ENCODE data around the gene USP37. TPM values are rescaled to one million over a fixed set of nuclear protein-coding genes. Genes with fewer than 3 reads are reported as not detected.

USP37 gene
- total RNA-seq, 1 experiment from 2014 or later = 11.5 TPM

DNA sequence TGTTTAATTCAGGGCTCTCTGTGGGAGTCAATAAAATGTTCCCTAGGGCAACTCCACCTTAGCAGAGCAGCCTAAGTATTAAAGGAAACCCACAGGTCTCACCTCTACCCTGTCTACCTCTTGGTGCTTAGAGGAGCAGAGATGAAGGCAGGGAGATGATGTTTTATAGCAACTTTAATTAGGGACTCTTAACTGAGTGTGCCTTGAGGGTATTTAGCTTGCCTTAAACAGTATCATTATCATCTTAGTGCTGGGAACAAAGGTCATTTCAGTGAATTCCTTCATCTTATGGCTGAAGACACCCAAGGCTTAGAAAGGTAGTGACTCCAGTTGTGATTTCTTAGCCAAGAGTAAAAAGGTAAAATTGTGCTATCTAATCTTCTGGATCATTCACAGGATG lies 122.5 kb downstream of the USP37 start:
- DNase-seq (ENCODE audit: low read depth) = no peak
- in situ Hi-C loops (cut with HindIII; ENCODE audit: low pct_unique_long_range_greater_than_20kb, low sequenced_read_pairs) = no loop called here

DNA sequence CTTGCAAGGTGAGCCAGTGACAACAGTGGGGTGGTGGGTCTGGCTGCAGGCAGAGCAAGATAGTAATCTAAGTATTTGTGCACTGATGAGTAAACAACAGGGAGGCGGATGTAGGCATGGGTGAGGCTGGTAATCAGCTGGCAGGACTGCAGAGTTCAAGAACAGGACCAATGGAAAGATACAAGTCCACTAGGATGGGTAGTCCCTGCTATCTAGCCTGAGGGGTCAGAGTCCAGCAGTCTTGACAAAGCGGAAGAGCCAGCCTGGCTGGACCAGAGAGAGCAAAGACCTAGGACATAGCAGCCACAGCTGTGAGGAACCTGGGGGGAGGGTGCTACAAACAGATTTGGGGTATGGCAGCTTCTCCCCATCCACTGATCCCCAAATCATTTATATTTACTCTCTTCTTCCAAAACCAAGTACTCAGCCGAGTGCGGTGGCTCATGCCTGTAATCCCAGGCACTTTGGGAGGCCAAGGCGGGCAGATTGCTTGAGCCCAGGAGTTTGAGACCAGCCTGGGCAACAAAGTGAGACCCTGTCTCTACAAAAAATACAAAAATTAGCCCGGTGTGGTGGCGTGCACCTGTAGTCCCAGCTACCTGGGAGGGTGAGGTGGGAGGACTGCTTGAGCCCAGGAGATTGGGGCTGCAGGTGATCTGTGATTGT lies 123.3 kb downstream of the USP37 start:
- DNase-seq (ENCODE audit: low read depth) = no peak
- in situ Hi-C loops (cut with HindIII; ENCODE audit: low pct_unique_long_range_greater_than_20kb, low sequenced_read_pairs) = no loop called here

DNA sequence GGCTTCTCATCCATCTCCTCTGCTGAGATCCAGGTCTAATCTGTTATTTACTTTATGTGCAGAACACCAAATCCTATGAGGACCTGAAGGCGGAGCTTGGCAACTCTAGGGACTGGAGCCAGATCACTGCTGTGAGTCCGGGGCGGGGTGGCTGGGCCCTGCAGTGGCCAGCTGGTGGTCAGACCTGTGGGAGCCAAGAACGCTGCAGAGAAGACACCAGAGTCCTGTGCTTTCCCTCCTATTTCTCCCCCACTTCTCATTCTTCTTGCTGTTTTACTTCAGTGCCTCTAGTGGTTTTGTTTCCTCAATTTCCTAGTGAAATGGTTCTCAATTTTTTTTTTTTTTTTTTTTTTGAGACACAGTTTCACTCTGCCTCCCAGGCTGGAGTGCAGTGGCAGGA lies 129.6 kb downstream of the USP37 start:
- no peak for DNase-seq (ENCODE audit: low read depth)

DNA sequence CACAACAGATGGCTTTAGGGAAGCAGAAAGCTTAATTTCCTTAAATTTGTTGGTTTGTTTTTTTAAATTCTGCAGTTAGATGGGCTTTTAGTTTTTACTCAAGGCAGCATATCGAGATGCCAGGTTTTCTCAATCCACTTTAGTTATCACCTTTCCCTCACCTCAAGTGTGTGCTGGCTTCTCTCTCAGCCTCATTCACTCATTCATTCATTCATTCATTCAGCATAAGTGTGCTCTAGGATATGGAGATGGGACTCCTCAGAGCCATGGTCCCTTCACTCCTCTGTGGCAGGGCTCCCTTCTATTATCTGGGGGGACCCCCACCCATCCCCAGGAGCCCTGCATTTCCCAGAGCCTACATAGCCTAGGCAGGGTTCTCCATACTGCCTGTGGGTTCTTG lies 130.2 kb downstream of the USP37 start:
- in situ Hi-C loops (cut with HindIII; ENCODE audit: low pct_unique_long_range_greater_than_20kb, low sequenced_read_pairs) = no loop called here
- no peak for DNase-seq (ENCODE audit: low read depth)

More for the DNA sequence above, 129.6 kb downstream of the USP37 start:
- in situ Hi-C loops (cut with HindIII; ENCODE audit: low pct_unique_long_range_greater_than_20kb, low sequenced_read_pairs) = no loop called here

DNA sequence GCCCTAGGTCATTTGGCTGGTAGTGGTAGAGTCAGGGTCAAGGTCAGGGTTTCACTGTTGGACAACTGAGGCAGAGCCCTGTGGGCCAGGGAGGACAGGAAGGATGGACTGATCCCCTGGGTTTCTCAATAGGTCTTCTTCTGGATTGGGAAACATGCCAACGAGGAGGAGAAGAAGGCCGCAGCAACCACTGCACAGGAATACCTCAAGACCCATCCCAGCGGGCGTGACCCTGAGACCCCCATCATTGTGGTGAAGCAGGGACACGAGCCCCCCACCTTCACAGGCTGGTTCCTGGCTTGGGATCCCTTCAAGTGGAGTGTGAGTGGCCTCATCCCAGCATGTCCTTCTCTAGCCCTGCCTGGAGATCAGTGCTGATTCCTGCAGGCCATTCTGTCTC lies 131.2 kb downstream of the USP37 start:
- in situ Hi-C loops (cut with HindIII; ENCODE audit: low pct_unique_long_range_greater_than_20kb, low sequenced_read_pairs) = no loop called here

DNA sequence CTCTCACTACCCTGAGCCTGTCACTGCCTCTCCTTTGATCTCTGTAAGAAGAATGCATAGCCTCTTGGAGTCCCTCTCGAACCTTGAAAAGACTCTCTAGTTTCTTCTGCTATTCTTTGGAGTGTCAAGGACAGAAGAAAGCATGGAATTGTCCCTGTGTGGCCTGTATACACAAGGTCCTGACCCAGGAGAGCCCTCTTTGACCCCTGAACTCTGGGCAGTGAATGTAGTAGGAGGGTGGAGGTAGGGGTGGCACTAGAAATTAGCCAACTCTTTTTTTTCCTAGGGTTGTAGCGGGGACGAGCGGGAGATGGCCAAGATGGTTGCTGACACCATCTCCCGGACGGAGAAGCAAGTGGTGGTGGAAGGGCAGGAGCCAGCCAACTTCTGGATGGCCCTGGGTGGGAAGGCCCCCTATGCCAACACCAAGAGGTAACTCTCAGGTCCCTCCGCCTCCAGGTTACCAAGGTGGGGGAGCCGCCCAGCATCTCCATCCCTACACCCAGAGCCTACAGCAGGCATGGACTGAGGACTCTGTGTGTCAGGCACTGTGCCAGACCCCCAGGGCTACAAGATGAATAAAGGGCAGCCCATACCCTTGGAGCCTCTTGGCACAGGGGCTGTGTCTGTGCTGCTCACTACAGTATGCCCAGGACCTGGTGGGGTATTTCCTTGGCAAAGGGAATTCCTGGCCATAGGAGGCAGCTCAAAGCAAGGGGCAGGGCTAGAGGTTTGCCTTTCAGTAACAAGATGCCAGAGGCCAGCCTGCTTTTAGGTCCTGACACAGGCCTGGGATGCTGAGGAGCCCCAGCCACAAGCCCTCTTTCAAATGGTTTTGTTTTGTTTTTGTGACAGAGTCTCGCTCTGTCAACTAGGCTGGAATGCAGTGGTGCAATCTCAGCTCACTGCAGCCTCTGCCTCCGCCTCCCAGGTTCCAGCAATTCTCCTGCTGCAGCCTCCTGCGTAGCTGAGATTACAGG lies 132.9 kb downstream of the USP37 start:
- no peak for DNase-seq (ENCODE audit: low read depth)
- in situ Hi-C loops (cut with HindIII; ENCODE audit: low pct_unique_long_range_greater_than_20kb, low sequenced_read_pairs) = no loop called here

More for the DNA sequence above, 131.2 kb downstream of the USP37 start:
- no peak for DNase-seq (ENCODE audit: low read depth)

DNA sequence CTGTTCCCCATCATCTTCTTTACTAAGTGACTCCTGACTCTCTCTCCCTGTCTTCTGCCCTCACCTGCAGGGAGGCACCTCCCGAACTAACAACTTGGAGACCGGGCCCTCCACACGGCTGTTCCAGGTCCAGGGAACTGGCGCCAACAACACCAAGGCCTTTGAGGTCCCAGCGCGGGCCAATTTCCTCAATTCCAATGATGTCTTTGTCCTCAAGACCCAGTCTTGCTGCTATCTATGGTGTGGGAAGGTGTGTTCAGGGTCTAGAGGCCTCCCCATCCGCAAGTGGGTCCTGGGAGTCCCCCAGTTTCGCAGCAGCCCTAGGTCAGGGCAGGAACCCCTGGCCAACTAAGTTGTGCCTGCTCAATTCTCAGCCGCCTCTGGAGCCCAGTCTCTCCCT lies 133.7 kb downstream of the USP37 start:
- in situ Hi-C loops (cut with HindIII; ENCODE audit: low pct_unique_long_range_greater_than_20kb, low sequenced_read_pairs) = no loop called here
- no peak for DNase-seq (ENCODE audit: low read depth)

DNA sequence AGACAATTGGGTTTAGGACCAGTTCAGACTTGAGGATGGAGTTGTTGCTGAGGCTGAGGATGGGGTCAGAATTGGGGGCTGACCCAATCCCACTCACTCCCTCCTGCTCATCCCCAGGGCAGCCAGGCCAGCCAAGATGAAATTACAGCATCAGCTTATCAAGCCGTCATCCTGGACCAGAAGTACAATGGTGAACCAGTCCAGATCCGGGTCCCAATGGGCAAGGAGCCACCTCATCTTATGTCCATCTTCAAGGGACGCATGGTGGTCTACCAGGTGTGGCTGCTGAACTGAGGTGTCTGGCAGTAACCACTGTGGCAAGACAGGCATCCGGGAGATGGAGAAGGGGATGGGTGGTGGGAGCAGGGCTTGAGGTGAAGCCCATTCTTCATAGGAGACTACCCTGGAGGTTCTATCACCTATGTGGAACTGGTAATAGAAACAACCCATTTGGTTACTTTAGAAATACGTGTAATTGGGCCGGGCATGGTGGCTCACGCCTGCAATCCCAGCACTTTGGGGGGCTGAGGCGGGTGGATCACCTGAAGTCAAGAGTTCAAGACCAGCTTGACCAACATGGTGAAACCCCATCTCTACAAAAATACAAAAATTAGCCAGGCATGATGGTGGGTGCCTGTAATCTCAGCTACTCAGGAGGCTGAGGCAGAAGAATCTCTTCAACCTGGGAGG lies 135.3 kb downstream of the USP37 start:
- DNase-seq (ENCODE audit: low read depth) = no peak
- in situ Hi-C loops (cut with HindIII; ENCODE audit: low pct_unique_long_range_greater_than_20kb, low sequenced_read_pairs) = no loop called here

DNA sequence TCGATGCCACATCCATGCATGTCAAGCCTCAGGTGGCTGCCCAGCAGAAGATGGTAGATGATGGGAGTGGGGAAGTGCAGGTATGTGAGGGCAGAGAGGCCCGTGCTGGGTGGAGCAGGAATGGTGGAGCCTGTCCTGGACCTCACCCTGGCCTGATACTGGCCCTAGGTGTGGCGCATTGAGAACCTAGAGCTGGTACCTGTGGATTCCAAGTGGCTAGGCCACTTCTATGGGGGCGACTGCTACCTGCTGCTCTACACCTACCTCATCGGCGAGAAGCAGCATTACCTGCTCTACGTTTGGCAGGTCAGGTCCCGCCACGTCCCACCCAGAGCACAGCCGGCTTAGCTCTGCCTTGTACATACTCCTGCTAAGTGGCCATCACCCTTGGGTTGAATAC lies 136.3 kb downstream of the USP37 start:
- no peak for DNase-seq (ENCODE audit: low read depth)
- in situ Hi-C loops (cut with HindIII; ENCODE audit: low pct_unique_long_range_greater_than_20kb, low sequenced_read_pairs) = no loop called here

DNA sequence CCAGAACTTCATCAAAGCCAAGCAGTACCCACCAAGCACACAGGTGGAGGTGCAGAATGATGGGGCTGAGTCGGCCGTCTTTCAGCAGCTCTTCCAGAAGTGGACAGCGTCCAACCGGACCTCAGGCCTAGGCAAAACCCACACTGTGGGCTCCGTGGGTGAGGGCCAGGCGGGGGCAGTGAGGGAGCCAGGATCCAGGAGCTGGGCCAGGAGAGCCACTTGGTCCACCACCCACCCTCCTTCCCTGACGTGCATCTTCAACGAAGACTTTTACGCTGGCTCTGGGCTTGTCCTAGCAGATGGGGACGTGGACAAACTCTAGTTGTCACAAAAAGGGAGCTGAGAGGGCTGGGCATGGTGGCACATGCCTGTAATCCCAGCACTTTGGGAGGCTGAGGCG lies 137.4 kb downstream of the USP37 start:
- DNase-seq (ENCODE audit: low read depth) = no peak
- in situ Hi-C loops (cut with HindIII; ENCODE audit: low pct_unique_long_range_greater_than_20kb, low sequenced_read_pairs) = no loop called here

DNA sequence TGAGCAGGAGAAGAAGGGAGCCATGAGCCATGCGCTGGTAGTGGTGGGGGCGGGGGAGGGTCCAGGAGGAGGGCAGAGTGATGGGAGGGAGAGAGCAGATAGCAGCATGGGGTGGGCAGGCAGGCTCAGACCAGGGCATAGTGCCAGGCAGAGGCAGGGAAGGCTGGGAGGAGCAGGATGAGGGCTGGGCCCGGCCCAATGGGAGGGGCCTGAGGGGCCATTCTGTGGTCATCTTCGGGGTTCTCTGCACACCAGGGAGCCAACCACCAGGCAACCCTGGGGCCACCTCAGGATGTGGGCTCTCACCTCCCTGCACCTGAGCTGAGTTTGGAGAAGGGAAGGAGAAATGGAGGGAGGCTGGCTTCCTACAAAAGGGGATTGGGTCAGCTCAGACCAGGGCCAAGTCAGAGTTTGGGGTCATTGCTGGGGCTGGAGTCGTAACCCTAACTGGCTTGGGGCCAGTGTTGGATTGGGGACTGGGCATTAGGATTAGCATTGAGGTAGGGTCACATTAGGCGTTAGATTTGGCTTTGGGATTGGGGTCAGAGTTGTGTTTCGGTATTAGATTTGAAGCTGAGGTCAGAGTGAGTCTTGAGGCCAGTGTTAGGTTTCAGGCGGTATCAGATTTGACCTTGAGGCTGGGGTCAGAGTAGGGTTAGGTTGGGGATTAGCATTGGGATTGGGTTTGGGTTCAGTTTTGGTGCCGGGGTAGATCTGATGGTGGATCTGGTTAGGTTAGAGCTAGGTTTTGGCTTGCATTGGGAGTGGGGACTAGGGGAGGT lies 138.0 kb downstream of the USP37 start:
- no peak for DNase-seq (ENCODE audit: low read depth)
- in situ Hi-C loops (cut with HindIII; ENCODE audit: low pct_unique_long_range_greater_than_20kb, low sequenced_read_pairs) = no loop called here

DNA sequence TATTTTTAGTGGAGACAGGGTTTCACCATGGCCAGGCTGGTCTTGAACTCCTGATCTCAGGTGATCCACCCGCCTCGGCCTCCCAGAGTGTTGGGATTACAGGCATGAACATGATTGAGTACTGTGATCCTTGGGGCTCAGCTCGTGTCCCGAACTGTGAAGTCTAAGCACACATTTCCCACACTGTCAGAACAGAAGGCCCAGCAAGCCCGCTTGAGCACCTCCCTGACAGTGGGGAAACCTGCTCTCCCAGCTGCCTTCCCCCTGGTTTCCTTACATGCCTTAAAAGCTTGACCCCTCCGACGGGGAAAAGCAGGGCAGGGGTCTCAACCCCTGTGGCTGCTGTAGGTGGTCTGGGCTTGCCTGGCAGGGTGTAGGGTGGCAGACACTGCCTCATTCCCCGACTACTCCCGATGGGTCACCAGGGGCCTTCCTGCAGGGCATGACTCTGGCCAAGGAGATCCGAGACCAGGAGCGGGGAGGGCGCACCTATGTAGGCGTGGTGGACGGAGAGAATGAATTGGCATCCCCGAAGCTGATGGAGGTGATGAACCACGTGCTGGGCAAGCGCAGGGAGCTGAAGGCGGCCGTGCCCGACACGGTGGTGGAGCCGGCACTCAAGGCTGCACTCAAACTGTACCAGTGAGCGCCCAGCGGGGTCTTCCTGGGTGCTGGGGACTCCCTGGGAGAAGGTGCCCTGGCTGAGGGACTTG lies 139.1 kb downstream of the USP37 start:
- in situ Hi-C loops (cut with HindIII; ENCODE audit: low pct_unique_long_range_greater_than_20kb, low sequenced_read_pairs) = no loop called here
- DNase-seq (ENCODE audit: low read depth) = no peak

DNA sequence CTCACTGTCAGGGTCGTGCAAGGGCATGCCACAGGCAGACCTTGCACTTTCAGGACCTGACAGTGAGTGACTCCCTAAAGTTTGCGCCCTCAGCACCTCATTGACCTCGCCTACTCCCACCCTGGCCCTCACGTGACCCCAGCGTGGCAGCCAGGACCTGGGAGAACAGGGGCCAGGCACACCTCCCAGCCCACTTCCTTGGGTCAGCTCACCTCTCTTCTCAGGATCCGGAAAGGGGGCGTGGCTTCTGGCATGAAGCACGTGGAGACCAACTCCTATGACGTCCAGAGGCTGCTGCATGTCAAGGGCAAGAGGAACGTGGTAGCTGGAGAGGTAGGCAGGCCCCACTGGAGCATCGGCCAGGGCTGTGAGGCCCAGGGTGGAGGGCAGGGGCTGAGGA lies 140.4 kb downstream of the USP37 start:
- DNase-seq (ENCODE audit: low read depth) = no peak
- in situ Hi-C loops (cut with HindIII; ENCODE audit: low pct_unique_long_range_greater_than_20kb, low sequenced_read_pairs) = no loop called here

DNA sequence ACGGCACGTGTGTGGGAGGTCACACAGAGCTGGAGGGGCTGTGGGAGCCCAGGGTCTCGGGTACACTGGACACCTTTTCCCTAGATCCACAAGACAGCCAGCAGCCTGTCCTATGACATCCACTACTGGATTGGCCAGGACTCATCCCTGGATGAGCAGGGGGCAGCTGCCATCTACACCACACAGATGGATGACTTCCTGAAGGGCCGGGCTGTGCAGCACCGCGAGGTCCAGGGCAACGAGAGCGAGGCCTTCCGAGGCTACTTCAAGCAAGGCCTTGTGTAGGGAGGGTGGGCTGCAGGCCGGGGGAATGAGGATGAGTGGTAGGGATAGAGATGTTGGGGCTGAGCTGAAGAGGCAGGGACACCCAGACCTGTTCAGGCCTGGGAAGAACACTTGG lies 142.6 kb downstream of the USP37 start:
- no peak for DNase-seq (ENCODE audit: low read depth)
- in situ Hi-C loops (cut with HindIII; ENCODE audit: low pct_unique_long_range_greater_than_20kb, low sequenced_read_pairs) = no loop called here

DNA sequence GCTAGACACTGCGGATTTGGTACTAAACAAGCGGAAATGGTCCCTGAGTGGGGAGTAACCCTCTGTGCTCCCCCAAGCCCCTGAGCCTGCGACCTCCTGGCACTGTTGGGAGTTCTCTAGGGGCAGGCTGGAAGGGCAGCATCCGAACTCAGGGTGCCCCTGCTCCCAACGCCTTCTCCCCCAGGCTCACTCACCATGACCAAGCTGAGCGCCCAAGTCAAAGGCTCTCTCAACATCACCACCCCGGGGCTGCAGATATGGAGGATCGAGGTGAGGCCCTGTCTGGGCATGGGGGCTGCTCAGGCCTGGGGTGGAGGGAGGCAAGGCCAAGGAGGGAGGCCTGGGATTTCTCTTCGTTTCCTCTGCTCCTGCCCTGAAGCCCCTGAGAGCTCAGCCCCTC lies 144.6 kb downstream of the USP37 start:
- DNase-seq (ENCODE audit: low read depth) = no peak
- in situ Hi-C loops (cut with HindIII; ENCODE audit: low pct_unique_long_range_greater_than_20kb, low sequenced_read_pairs) = no loop called here

DNA sequence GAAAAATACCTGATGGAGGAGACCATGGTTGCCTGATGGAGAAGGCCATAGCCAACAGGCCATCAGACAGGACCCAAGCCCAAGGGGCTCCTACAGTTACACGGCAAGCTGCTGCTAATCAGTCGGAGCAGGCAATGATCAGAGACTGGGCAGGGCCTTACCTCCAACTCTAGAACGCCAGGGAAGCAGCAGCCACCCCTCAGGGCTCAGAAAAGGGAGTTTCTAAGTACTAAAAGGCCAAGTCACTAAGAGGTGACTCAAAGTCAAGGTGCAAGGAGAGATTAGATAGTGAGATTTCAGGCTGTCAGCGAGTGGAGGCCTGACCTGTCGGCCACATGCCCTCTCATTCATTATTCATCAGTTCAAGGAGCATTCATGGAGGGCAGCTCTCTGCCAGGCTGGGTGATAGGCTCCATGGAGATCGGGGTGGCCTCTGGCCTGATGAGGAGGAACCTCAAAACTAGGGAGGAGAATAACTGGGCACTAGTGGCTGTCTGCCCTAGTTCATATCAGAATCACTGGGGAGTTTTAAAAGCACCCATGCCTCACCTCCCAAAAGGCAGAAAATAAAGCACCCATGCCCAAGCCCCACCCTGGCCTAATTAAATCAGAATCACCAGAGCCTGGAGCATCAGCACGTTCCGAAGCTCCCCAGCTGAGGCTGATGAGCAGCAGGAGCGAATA lies 145.6 kb downstream of the USP37 start:
- in situ Hi-C loops (cut with HindIII; ENCODE audit: low pct_unique_long_range_greater_than_20kb, low sequenced_read_pairs) = no loop called here
- no peak for DNase-seq (ENCODE audit: low read depth)

DNA sequence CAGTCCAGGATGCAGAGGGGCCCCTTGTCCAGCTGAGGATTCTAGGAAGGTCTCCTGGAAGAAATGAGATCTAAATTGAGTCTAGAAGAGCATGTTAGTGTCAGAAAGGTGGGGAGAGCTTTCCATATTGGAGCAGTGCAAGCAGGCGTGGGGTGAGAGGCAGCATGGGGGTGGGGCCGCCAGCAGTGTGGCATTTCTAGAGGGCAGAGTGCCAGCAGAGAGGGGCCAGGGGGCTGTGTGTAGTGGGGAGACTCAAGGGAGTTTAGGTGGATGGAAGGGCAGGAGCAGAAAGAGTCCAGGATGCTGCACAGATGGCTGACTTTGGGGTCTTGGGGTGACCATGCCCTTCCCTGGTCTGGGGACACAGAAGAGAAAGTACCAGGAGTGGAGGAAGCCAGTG lies 147.1 kb downstream of the USP37 start:
- in situ Hi-C loops (cut with HindIII; ENCODE audit: low pct_unique_long_range_greater_than_20kb, low sequenced_read_pairs) = no loop called here
- no peak for DNase-seq (ENCODE audit: low read depth)
